GM18517 (cell line): ENCODE measurements around the gene EIF4E.

Source experiments
- ATAC-seq: cut with Tn5 transposase; IDR thresholded peaks from one replicate; pipeline ENCODE4 v1.9.1; 2021; ENCODE audit warnings: mild to moderate bottlenecking, moderate library complexity; ENCODE audit not compliant: unreplicated experiment

Gene EIF4E, protein sequence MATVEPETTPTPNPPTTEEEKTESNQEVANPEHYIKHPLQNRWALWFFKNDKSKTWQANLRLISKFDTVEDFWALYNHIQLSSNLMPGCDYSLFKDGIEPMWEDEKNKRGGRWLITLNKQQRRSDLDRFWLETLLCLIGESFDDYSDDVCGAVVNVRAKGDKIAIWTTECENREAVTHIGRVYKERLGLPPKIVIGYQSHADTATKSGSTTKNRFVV

DNA sequence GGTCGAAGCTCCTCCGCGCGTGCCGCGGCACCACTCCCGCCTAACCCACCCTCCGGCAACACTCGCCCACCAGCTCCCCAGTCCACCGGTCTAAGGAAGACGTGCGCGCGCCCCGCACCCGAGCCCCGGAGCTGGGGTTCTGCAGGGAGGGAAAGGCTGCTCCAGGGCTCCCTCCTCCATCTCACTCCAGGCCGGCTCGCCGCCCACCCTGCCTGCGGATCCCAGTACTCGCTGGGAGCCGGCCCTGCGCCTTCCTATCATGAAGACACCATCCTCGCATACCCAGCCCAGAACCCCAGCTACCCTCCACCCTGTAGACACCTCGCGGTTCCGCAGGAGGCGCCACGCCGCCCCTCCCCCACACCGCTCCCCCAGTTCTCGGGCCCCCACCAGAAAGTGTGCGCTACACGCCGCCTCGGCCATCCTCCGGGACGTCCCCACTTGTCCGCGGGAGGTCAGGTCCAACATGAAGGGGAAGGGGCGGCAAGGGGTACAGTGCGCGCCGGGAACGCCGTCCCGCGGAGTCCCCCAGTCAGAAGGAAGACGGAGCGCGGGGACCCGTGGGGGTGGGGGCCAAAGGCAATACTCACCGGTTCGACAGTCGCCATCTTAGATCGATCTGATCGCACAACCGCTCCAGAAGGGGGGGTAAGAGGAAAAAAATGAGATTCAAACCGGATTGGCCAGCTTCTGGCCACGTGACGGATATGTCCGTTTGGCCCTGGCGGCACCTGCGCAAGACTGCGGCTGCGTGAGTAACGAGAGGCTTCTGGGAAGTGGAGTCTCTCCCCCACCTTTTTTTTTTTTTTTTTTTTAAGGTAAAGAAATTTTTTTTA lies at the start of gene EIF4E:
EIF4E (minus strand) TSS at position 629 of the 836 bp plus-strand sequence; CDS start at position 608, 21 bp downstream.
- peak; percentile 83 for ATAC-seq

DNA sequence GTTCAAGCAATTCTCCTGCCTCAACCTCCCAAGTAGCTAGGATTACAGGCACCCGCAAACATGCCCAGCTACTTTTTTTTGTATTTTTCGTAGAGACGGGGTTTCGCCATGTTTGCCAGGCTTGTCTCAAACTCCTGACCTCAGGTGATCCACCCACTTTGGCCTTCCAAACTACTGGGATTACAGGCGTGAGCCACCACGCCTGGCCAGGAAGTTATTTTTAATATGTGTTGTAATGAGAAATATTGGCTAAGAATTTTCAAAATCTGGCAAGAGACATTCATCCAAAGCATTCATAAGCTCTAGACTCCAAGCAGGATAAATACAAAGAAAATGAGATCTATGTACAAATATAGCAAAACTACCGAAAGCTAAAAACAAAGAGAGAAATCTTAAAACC lies 48.6 kb upstream of the EIF4E start:
- ATAC-seq: no peak

DNA sequence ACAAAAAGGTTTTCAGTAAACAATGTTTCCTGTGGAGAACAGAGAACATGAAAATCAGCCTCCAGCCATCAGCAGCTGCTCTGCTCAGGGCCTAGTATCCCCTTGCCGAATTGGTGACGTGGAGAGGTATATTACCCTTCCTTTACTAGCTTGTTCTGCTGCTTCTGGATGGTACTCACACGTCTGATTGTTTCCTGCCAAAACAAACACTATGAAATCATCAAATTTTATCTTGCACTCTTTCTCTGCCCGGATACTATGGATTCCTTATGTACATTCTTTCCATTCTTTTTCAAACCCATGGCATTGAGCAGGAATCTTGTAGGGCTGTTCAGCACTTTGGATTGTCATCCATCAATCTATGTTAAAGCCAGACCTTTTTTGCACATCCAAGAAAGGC lies 47.8 kb upstream of the EIF4E start:
- ATAC-seq: no peak

DNA sequence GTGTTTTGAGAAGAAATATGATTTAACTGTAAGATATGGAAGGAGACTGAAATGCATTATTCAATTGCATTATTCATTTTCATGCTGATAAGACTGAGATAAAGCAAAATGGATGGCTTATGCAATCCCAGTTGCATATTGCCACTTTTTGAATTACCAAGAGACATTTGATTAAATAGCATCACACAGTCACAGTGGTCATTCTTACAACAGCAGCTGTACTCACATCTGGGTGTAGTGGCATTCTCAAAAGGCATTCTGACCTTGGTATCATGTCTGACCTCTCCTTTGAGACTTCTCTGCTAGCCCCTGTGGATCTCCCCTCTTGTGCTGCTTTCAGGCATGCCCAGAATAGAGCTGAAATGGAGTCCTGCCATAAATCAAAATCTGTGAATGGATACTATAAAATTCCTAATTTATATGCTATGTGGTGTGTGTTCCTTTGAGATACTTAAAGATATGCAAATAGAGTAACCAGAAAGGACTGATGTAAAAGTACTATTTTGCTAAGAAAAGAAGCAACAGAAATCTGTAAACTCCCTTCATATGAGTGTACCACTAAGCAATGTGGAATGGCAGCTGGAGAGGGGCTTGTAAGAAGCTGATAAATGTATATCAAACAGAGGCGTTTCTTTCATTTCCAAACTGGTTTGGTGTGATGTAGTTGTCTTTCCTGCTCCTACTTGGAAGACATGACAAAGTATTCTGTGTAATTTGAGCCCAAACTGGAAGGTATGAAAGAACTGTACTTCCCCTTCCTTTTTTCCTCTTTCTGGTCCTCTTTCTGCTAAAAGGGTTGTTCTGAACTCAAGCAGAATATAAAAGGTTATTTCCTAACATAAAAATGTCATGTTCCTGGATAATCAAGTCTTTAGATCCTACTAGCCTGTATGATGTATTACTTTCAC lies 41.2 kb upstream of the EIF4E start:
- ATAC-seq: no peak

DNA sequence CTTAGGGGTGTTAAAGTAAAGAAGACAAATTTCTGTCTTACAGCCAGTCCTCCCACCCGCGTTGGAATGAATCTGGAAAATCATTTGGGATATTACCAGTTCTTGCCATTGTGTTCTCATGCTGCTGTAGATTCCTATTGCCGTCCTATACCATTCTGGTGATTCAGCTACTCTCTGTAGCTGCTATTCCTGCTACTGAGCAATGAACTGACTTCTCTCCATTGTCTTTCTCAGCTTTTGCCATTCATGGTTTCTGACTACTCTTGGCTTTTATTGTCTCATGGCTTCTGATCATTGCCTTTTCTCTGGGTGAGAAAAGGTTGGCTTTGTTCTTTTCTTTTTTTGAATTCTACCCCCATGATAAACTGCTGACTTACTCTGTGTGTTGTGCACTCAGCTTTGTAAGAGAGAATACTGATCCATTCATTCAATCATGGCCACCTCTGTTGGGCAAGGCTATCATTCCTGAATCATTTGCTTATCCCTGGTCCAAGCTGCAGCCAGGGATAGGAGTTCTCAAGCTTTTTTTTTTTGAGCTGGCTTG lies 38.9 kb upstream of the EIF4E start:
- ATAC-seq: no peak

DNA sequence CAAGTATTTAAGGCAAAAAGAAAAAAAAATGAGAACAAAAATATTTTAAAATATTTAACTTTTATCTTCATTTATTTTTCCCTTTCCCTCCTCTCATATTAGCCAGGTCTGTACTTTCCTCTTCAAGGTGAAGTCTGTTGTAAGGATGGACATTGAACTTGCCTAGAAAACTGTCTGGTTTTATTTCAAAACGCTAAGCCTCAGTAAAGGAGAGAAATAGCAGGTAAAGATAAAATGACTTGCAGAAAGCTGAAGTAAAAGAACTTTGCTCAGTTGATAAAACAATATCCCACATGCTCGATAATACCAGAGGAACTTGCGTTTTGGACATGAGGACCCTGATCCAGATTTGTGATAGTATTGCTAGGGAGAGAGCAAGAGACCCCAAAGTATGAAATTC lies 38.0 kb upstream of the EIF4E start:
- no peak for ATAC-seq

DNA sequence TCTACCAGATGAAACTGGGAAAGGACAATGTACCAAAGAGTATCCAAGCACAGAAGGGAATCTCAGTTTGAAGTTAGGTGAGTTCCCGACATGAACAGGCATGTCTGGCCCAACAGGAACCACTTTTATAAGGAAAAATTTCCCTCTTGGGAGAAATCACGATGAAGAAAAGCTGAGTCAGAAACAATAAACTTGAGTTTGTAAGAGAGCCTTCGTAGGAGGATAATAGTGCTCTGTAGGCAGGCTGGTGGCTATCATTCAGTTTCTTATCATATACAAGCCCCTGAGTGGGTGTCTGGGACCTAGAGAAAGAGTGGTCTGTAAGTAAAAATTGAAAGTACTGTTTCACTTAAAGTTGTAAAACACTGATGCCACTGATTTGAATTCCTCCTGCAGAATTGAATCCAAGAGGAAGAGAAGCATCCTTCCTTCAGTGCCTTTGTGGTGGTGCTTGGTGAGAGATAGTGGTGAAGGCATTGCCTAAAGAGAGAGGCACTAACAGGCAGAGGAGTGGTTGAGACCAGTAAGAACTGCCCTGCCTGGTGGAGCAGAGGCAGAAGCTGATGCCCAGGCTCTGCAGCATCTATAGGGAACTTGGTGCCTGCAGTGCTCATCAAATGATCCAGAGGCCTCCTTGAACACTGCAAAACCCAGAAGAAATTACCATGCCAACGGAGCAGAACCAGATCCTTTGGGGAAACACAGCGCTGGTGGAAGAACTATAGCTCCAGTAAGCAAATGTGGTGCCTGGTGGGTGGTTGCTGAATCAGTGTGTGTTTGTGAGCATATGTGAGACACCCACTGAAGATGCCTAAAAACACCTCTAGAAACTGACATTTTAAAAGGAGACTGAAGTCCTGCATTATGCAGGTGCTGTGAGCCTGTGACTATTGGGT lies 34.9 kb upstream of the EIF4E start:
- no peak for ATAC-seq

DNA sequence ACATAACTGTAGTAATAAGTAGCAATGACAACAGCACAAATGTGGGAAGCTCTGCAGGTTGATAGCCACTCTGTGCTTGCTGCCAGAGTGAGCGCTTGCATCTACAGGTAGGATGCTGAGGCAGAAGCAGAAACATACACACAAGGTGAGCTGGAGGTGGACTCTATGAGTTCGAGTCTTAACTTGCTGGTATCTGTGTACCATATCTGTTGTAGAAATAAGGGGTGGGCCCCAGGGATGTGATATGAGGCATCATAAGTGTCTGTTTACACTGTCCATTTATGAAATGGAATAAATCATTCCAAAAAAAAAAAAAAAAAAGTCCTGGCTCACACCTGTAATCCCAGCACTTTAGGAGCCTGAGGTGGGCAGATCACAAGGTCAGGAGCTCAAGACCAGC lies 32.8 kb upstream of the EIF4E start:
- no peak for ATAC-seq

DNA sequence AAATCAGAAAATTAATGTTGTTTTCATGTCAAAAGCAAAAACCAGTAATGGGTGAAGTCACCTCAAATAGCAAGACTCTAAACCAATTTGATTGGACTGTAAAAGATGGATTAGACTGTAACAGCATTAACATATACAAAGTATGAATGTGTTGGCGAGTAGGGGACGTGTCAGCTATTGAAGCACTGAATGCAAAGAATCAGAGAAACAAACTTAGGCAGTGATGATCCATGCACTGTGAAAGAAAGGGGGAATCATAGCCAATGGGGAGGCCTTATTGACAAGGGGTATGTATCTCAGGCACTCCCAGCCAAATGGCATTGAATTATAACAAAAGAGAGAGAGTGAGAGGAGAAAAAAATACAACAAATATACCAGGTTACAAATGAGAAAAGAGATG lies 30.5 kb upstream of the EIF4E start:
- ATAC-seq: no peak

DNA sequence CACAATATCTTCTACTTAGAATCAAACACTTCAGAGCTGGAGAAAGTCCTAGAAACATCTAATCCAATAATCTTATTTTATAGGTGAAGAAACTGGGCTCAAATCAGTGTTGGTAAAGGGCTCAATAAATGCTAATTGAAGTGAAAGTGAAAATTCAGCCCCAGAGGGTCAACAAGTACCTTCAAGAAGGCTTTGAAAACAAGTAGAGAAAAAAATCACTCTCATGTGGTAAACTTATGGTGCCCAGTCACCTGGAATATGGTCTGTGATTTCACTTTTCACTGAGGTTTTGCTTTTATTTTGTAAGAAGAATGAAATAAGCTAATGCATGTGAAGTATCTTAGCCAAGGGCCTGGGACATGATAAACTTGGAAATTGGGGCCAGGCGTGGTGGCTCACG lies 29.1 kb upstream of the EIF4E start:
- ATAC-seq: no peak

DNA sequence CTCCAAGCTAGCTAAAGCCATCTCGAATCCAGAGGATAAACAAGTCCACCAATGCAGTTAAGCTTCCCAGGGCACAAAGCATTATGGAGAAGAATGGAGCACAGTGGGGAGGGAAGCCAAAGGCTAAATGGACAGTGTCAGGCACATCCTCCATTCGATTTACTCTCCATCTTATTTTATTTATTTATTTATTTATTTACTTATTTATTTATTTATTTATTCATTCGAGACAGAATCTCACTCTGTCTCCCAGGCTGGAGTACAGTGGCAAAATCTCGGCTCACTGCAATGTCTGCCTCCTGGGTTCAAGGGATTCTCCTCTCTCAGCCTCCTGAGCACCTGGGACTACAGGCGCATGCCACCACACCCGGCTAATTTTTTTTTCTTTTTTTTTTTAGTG lies 26.3 kb upstream of the EIF4E start:
- no peak for ATAC-seq

DNA sequence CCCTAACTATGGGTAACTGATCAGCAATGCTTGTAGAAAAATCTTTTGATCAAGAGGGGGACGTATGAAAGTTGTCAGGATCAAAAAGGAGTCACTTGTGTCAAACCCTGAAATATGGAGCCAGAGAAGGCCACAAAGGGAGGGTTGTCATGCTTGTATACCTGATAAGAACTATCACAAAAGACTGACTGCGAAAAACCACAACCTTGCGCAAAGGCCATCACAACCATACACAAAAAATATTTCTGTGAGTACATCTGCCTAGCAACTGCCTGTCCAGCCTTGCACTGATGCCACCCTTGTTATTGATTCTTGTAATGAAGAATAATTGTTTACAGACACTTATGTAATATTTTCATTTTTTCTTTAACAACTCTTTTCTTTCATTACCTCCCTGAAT lies 22.8 kb upstream of the EIF4E start:
- ATAC-seq: no peak

DNA sequence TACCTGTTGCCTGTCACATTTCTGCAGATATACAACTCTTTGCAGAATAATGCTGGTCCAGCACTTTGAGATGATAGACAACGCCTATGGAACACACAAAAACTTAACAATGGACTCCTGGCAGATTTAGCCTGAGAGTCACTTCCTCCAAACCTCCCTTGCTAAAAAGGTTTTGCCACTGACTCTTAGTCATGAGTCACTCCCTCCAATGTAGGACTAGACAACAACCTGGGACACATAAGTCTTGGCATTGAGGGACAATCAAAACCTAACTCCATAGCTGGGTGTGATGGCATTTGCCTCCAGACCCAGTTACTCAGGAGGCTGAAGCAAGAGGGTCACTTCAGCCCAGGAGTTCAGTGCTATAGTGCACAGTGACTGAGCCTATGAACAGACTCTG lies 22.0 kb upstream of the EIF4E start:
- no peak for ATAC-seq

DNA sequence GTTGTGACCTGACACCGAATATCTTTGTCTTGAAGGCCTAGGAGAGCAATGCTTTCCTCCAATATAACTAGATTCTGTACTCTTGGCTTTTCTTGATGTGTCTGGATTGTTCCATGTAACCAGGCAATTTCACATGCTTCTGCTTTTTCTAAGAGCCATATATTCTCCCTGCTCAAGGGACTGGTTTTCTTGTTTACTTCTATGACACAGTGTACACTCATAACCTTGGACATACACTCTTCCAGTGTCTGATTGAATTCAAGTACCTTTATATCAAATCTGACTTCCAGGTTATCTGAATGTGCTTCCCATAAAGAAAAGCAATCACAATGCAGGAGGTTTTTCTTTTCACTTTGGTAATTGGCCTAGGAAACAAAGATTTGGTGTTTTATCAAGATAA lies 17.4 kb upstream of the EIF4E start:
- no peak for ATAC-seq

DNA sequence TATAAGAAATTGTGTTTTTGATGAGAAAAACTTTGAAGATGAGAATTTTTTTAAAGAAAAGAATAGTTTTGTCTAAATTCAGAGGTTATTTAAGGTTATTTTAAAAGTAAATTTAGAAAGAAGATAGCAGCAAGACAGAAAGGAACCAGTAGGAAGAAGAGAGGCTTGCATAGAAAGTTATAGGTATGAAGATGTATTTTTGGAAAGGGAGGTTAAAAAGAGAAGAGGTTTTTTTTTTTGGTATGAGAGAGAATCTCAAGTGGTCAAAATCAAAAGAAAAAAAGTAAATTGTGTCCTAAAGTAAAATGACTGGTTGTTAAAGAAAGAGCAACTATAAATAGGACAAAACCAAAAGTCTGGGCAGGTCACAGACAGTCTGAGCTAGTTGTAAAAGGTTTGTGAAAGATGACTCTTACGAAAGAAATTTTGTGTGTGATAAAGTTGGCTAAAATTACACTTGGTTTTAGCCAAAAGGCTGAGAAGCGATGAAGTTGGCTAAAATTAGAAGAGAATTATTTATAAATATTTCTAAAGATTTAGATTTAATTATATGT lies 16.4 kb upstream of the EIF4E start:
- ATAC-seq: peak; percentile 60

DNA sequence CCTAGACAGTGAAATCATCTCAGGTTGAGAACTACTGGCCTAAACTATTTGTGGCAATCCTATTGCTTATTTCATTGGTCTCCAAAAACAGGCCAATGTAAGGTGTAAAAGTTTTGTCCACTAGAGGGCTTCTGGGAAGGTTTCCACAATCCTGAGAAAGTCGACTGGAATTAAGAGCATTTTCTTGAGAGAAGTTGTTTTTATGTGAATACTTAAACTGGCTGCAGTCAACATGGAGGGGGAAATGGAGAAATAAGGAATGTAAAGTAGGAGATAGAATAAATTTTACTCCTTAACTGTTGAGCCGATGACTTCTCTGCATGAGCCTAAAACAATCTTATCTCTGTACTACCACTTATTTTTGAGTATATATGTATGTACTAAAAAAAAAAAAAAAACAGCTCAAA lies 11.0 kb upstream of the EIF4E start:
- ATAC-seq: no peak

DNA sequence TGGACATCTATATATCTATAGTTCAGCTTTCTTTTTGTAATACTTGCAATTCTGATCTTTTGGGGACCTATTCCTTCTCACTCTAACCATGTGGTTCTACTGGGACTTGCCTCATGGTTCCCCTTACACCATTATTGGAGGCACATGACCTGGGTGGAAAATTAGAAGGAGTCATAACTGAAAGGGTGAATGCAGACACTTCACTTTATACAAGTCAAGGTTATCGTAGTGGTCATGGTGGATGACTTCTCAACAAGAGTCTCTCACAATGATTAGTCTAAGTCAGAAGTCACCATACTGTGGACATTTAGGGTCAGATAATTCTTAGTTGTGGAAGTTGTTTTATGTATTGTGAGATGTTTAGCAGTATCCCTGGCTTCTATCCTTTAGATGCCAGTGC lies 10.5 kb upstream of the EIF4E start:
- no peak for ATAC-seq

DNA sequence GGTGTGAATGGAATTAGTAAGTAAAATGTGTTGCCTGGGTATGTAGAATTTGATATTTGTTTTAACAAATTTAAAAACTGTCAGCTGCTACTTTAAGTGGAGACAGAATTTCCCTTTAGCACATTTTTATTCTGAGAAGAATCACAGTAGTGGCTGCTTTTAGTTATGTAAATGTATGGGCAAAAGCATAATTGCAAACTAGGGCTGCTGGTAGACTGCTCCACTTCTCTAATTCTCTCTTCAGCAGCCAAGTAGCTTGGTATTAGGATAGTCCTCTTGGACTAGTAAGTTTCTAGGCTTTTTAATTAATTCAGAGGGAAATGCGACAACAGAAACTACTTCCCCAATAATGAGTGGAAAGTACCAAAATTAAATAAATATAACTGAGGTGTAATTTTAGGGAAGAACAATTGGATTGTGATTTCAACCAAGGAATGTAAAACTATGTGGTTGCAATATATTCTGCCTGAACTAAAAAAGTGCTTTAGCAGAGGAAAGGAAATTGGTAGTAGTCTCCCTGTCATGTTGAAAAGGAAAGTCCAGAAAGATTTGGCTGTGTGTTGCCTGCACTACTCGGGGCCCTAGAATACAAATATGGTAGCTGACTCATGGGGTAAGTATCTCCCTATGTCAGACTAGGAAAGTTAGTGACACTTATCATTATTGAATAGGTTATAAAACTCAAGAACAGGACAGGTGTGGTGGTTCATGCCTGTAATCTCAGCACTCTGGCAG lies 9.2 kb upstream of the EIF4E start:
- ATAC-seq: no peak

DNA sequence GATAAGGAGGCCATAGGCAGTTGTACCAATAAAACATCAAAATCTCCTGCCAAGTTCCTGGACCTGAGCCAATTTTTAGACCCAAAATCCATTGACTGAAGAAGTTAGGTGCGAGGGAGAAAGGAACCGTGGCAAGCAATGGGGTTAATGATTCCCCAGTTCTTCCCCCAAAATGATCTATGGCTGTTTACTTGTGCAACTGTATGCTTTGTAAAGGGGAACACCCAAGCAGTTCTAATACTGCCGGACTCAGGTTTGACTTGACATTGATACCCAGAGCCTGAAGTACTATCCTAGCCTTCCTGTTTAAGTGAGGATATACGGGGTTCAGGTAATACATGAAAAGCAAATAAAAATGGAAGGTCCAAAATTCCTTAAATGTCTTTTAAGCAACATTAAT lies 6.7 kb upstream of the EIF4E start:
- no peak for ATAC-seq
